GM19324 (cell line): ENCODE data around the gene HMG20B.

Source experiments
- ATAC-seq: cut with Tn5 transposase; IDR thresholded peaks from one replicate; pipeline ENCODE4 v1.9.1; 2021; ENCODE audit warnings: mild to moderate bottlenecking, moderate library complexity; ENCODE audit not compliant: unreplicated experiment, low FRiP score

Gene HMG20B

GRCh38 chr19:3536429-3537100, 36.2 kb upstream of the HMG20B start:
- ATAC-seq: no peak

- ATAC-seq: no peak
These were observed 35.7 kb upstream of the HMG20B start for GRCh38 chr19:3537101-3537437.

- no peak for ATAC-seq
These were observed 35.1 kb upstream of the HMG20B start for GRCh38 chr19:3537438-3538240.

- ATAC-seq: no peak
These were observed 34.4 kb upstream of the HMG20B start for GRCh38 chr19:3538258-3538929.

GRCh38 chr19:3538965-3539755, 33.6 kb upstream of the HMG20B start, which contains the start of gene TEKTIP1:
Gene TEKTIP1, plus strand, starts transcription at chr19:3539174. Its CDS starts 4 bp downstream, at chr19:3539178.
- ATAC-seq: no peak

GRCh38 chr19:3539756-3540118, 33.0 kb upstream of the HMG20B start:
- ATAC-seq: no peak

GRCh38 chr19:3543150-3544057, 29.3 kb upstream of the HMG20B start:
- no peak for ATAC-seq

- ATAC-seq: no peak
These were observed 28.7 kb upstream of the HMG20B start for GRCh38 chr19:3544058-3544376.

GRCh38 chr19:3544742-3545668, 27.7 kb upstream of the HMG20B start:
- ATAC-seq: no peak

GRCh38 chr19:3545669-3546034, 27.1 kb upstream of the HMG20B start:
- no peak for ATAC-seq

- ATAC-seq: no peak
These were observed 26.6 kb upstream of the HMG20B start for GRCh38 chr19:3546119-3546518.

GRCh38 chr19:3547301-3547731, 25.4 kb upstream of the HMG20B start:
- ATAC-seq: no peak

- ATAC-seq: no peak
These were observed 24.9 kb upstream of the HMG20B start for GRCh38 chr19:3547767-3548282.

GRCh38 chr19:3548606-3549005, 24.1 kb upstream of the HMG20B start:
- no peak for ATAC-seq

- no peak for ATAC-seq
These were observed 22.9 kb upstream of the HMG20B start for GRCh38 chr19:3549816-3550215.

GRCh38 chr19:3550947-3551791, 21.6 kb upstream of the HMG20B start:
- ATAC-seq: no peak

GRCh38 chr19:3551792-3552095, 21.0 kb upstream of the HMG20B start:
- no peak for ATAC-seq
